NCI-H524 (cell line): ENCODE measurements around the gene DBNDD1.

ENCODE experiments used
- DNase-seq, 2 experiments: peaks; one replicate each; lab custom pipeline; 2025; lab: John Stamatoyannopoulos, UW

DBNDD1 gene

DNA sequence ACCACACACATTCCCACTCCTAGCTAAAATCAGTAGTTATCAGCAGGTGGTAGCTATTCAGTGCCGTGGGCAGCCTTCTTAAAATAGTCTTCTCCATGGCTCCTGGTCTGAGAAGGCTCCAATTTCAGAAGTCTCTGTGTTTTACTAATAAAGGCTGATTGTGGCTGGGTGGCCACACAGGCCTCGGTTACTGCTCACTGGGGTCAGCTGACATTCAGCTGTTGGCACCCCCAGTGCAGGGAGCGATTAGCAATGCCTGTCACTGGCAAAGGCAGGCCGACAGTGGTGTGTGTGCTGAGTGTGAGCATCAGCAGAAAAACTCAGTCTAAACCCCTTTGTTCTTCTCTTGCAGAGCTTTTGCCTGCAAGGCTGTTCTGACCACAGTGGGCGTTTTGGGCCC is 16.6 kb upstream of the DBNDD1 start:
- DNase-seq = no peak

DNA sequence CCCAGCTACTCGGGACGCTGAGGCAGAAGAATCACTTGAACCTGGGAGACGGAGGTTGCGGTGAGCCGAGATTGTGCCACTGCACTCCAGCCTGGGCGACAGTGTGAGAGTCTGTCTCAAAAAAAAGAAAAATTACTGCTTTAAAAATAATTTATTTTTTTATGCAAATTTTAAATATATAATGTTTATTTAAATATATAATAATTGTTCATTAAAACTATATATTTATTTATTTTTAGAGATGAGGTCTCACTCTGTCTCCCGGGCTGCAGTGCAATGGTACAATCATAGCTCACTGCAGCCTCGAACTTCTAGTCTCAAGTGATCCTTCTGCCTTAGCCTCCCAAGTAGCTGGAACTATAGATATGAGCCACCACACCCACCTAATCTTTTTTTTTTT is 15.2 kb upstream of the DBNDD1 start:
- DNase-seq = no peak

DNA sequence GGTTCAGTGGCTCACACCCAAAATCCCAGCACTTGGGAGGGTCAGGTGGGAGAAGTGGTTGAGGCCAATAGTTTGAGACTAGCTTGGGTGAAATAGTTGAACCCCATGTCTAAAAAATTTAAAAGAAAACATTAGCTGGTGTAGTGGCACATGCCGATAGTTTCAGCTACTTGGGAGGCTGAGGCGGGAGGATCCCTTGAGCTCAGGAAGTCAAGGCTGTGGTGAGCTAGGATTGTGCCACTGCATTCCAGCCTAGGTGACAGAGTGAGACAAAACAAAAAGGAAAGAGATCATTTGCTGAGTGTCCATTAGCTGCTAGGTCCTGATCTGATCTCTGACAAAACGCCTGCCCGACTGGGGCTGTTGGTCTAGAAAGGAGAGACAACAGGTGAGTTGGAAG is 14.1 kb upstream of the DBNDD1 start:
- DNase-seq = no peak

- DNase-seq = no peak
Observed at GRCh38 chr16:90032674-90033331, 13.5 kb upstream of the DBNDD1 start.

GRCh38 chr16:90031931-90032673 is 12.8 kb upstream of the DBNDD1 start:
- DNase-seq = no peak

- no peak for DNase-seq
Observed at GRCh38 chr16:90031186-90031930, 12.1 kb upstream of the DBNDD1 start.

GRCh38 chr16:90028985-90029384 is 9.7 kb upstream of the DBNDD1 start:
- no peak for DNase-seq

- no peak for DNase-seq
Observed at GRCh38 chr16:90027611-90028010, 8.4 kb upstream of the DBNDD1 start.

- no peak for DNase-seq
Observed at GRCh38 chr16:90026135-90026534, 6.9 kb upstream of the DBNDD1 start.

DNA sequence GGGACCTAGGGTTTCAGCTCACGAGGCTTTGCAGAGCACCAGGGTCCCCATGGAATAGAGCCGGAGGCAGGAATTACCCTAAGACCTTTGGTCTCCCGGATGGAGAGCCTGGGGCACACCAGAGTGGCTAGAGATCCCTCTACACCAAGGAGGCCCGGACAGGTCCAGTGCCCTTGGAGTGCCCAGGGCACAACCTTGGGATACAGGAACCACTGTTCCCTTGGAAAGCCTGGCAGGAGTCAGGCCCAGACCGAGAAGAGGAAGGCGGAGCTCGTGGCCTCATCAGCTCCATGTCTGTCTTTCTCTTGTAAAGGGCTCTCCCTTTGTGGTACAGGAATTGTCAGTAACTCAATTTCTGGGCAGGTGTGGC is 3.8 kb upstream of the DBNDD1 start:
- no peak for DNase-seq

DNA sequence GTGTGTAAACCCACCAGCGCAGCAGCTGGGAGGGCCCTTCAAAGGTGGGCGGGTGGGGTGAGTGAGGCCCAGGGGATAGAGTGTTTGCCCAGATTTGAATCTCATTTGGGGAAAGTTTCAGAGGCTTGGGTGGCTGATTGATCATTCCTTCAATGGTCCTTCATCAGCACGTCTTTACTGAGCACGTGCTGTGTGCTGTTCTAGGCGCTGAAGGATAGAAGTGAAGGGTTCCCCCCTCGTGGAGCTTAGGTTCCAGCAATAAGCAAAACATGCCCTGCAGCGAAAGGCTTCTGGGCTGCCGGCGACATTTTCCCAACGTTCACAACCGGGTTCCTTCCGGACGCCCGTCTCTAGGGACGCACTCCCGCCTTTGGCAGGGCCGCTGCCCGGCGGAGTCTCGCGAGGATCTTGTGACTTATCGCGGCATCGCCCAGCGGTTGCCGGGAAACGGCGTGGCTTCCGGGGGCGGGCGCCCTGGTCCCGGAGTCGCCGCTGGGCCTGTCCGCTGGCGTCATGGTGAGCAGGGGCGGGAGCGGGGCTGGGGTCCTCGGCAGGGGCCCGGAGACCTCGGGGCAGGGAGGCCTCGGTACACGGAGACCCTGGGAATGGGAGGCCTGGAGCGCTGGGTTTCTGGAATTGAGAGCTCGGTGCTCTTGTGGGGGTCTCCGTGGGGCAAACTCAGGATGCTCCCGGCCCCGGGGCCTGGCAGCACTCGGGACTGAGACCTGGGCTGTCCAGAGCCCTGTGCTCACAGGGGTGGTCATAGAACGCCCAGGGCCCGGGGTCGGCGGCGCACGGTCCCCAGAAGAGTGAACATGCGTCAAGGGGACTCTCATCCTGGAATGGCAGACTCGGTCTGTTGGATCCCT is 3.2 kb upstream of the DBNDD1 start:
- peak; percentile 74 to 92 for DNase-seq

DNA sequence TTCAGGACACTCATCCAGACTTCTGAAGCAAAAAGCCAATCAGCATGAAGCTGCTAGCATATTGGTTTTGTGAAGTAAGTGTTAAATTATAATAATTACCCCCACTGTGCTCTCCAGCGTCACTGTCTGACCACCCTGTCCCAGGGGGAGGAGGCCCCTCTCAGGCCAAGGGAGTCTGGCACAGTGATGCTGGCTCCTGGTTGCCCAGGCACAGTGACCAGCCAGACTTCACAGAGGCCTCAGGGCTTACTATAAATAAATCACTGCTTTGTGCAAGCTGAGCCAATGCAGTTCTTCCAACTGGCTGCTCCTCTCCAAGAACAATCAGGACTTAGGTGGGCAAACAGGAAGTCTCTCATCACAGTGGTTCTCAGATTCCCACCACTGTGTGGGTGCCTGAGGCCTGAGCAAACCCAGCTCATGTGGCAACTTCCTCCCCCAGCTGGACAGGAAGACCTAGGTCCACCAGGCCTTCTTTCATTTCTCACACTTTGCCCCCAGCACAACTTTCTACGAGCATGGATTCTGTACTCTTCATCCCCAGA is 1.7 kb upstream of the DBNDD1 start:
- no peak for DNase-seq

DNA sequence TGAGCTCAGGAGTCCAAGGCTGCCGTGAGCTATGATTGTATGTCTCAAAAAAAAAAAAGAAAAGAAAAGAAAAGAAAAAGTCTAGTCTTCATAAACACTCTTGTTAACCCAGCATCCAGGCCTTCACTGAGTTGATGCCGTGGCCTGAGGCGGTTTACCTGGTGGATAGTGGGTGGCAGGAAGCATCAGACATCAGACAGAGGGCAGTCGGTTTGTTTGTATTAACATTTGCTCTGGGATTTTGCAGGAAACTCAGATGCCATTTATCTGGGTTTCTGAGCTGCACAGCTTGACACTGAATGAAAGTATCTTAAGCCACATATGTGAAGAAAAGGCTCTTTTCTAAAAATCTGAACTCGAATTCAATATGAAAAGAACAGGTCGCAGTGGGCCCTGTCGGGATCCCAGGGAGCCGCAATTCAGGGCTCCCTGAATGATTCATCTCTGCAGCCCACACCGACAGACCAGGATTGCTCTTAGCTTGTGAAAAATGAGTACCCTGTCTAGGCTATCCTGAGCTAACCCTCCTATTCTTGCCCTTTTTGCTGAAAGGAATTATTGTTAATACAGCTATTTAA is 1.1 kb upstream of the DBNDD1 start:
- DNase-seq = no peak

- peak; percentile 64 to 80 for DNase-seq
Observed at GRCh38 chr16:90019543-90020259, 445 bp upstream of the DBNDD1 start.

DNA sequence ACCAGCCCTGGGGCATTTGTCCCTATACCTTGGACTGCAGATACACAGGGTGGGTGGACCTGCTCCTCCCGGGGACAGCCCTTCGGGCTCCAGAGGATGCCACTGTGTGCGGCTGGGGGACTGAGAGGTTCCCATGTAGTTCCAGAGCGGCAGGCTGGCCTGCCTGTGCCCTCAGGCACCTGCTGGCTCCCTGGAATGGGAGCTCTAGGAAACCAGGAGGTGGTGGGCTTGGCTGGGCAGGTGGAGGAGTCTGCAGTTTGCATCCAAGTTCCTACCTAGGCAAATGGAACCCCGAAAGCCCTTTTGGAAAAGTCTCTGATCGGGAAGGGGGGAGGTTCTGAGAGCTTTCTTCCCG is 982 bp downstream of the DBNDD1 start:
- peak in 1 of 2 experiments; percentile 58 for DNase-seq

DNA sequence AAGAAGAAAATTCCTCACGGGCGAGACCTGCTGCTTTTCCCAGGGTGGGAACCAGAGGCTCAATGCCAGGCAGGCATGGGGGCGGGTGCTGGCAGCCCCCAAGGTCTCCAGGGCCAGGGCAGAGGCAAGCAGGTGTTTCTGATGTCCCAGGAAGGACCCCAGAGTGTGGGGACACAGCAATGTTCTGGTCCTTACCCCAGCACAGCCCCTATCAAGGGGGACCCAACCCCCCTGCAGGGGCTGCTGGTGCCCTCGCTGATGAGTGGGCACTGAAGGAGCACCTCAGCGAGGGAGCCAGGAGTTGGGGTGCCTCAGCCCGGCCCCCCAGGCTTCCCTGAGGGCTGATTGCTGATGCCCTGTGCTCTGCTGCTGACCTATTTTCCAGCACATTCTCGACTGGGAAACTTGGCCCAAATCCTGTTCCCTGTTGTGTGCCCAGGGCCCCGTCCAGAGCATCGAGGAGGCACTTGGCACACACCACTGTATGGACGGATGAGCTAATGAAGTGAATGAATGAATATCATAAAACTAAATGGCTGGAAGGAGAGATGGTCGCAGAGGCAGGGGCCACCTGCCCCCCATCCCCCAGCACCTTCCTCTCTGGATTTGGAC is 2.8 kb downstream of the DBNDD1 start:
- DNase-seq = no peak

GRCh38 chr16:90015586-90016338 is 3.5 kb downstream of the DBNDD1 start:
- DNase-seq = no peak

- DNase-seq = no peak
Observed at GRCh38 chr16:90012991-90013745, 6.1 kb downstream of the DBNDD1 start.

GRCh38 chr16:90011908-90012501 is 7.3 kb downstream of the DBNDD1 start:
- DNase-seq = no peak
